GM19452 (cell line): ENCODE results near the gene MFAP4.

ENCODE experiments used
- ATAC-seq: cut with Tn5 transposase; IDR thresholded peaks from one replicate; pipeline ENCODE4 v1.9.1; 2021; ENCODE audit not compliant: unreplicated experiment

The MFAP4 gene

GRCh38 chr17:19410091-19410490 is 23.1 kb upstream of the MFAP4 start:
- no peak for ATAC-seq

GRCh38 chr17:19409509-19409908 is 22.5 kb upstream of the MFAP4 start:
- no peak for ATAC-seq

DNA sequence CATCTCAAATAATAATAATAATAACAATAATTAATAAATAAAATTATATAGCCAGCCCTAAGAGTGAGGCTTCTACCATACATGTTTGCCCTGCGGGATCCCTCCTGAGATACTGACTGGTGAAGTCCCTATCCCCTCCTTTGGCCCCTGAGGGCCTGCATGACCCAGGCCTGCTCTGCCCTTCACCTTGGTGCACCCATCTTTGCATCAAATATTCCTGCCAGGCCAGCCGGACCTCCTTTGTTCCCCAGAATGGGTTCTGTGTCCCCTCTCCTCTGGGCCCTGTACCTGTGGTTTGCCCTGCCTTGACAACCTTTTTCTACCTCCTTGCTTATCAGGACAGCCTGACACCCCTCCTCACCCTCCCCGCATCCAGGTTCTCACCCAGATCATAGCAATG is 22.1 kb upstream of the MFAP4 start:
- ATAC-seq: no peak

- ATAC-seq: no peak
Observed at GRCh38 chr17:19408346-19408710, 21.3 kb upstream of the MFAP4 start.

- ATAC-seq: no peak
Observed at GRCh38 chr17:19407601-19408345, 20.8 kb upstream of the MFAP4 start.

GRCh38 chr17:19405114-19405513 is 18.1 kb upstream of the MFAP4 start:
- no peak for ATAC-seq

GRCh38 chr17:19404264-19404663 is 17.3 kb upstream of the MFAP4 start:
- ATAC-seq: no peak

DNA sequence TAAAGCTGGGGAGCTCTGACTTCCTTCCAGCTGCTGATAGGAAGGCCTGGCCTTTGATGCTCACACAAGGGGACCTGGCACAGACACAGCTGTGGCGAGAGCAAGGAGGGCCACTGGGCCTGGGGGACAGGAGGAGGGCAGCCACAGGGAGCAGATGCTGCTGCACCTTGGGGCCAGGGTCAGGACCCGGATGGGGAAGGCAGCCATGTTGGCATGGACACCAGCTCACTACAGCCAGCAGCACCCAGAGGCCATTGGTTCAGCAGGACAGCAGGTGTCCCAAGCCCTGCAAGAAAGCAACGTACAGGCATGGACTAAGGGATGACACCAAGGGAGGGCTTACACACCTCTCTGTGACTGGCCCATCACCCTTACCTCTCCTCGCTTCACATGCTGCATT is 16.0 kb upstream of the MFAP4 start:
- no peak for ATAC-seq

DNA sequence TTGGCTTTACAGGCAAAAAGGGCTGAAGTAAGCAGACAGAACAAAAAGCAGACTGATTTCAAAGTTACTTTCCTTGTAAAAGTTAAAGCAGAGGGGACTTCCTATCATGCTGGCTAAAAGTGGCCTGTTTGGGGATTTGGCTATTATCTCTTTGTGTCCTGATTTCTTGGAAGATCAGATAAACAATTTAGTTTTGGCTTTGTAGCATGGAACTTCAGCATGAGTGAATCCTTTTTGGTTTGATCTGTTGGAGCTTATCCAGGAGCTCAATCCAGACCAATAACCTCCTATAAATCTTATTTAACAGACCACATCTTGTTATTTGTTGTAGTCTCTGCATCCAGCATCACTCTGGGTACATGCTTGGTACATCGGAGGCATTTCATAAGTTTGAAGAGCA is 15.2 kb upstream of the MFAP4 start:
- ATAC-seq: no peak

GRCh38 chr17:19401321-19402010 is 14.5 kb upstream of the MFAP4 start:
- ATAC-seq: no peak

GRCh38 chr17:19399750-19400450 is 12.9 kb upstream of the MFAP4 start:
- no peak for ATAC-seq

- no peak for ATAC-seq
Observed at GRCh38 chr17:19398301-19399181, 11.6 kb upstream of the MFAP4 start.

DNA sequence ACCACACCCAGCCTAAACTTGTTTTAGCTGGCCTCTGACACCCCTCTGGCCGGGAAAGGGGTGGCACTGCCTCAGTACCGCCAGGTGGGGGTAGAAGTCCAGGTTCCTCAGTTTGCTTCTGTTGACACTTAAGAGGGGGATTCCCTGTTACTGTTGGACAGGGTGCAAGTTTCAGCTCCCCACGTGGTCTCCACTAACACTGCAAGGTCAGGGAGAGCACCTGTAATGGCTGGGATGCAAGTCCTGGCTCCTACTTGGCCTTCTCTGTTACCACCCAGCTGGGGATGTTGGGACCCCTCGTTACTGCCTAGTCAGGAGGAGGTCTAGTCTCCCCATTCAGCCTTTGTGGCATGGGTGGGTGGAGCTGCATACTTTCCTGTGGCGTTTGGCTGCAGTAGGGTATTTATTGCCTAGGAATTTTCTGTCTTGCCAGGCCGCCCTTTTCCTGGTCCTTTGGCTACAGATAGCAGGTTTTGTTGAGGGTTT is 10.6 kb upstream of the MFAP4 start:
- ATAC-seq: no peak

DNA sequence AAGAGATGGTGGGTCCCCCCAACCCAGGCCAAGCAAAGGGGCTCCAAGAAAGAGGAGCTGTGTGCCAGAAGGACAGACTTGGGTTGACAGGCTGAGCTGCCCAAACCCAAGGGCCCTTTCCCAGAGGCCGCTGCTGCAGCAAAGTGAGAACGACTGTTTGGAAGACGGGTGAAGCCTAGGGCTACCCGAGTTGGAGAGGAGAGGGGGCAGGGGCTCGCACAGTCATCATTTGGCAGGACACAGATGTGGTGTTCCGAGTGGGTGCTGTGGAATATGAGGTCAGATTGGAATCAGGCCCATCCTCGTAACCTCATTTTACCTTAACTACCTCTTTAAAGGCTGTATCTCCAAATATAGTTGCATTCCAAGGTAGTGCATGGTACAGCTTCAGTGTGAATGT is 5.3 kb upstream of the MFAP4 start:
- ATAC-seq: no peak

DNA sequence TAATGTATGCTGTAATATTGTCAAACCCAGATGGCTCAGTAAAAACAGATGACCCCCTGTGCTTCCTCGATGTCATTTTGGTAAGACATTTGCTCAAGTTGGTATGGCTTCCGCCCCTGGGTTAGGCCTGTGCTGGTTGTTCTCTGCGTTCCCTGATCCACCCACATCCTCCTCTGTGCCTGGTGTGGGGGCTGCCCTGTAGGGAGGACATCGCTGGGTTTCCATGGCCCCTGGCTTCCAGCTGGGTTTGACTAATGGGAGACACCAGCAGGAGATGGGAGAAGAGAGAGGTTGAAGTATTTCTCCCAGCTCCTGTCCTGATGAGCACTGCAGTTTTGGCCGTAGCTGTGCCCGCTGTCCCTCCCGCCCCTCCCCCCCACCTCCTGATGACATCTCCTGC is 4.4 kb upstream of the MFAP4 start:
- ATAC-seq: no peak

GRCh38 chr17:19390951-19391350 is 4.0 kb upstream of the MFAP4 start:
- no peak for ATAC-seq

GRCh38 chr17:19388791-19389785 is 2.1 kb upstream of the MFAP4 start:
- no peak for ATAC-seq

DNA sequence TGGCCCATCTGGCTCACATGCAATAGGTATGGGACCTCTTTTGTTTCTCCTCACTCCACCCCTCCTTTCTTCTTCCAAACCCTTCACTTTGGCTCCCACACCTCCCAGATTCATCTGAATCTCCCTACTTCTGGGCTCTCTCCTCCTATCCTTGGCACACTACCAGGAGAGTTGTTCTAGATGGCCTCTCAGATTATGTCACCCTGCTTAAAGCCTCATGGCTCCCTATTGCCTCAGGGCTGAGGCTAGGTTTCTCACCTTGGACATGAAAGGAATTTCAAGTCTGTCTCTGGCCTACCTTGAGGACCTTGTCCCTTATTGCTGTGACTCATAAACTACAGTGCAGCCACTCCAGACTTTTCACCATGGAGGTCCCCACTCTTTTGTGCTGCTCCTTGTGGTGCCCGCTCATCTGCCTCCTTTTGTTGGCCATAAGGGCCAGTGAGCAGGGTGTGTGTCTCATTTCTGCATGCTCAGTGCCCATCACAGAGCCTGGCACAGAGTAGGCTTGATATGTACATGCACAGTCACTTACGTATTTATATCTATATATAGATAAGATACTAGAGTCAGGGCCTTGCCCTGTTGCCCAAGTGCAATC is 1.0 kb upstream of the MFAP4 start:
- no peak for ATAC-seq
